Left ventricle myocardium inferior (tissue), 1 donor: ENCODE results near the gene SRSF4. TPM values are rescaled to one million over a fixed set of nuclear protein-coding genes. Genes with fewer than 3 reads are reported as not detected.

Experiments used
- DNase-seq: peaks from one replicate; pipeline ENCODE4 v3.0.0-alpha.2; 2020
- H3K27ac ChIP-seq: fragments of 200-600 bp; replicated peaks from 2 replicates; pipeline ENCODE4 v1.8.0; 2021
- H3K27me3 ChIP-seq: fragments of 200-600 bp; 2 replicates; pipeline ENCODE4 v1.8.0; 2021; ENCODE audit warnings: low read depth
- H3K36me3 ChIP-seq: fragments of 200-600 bp; 2 replicates; pipeline ENCODE4 v1.8.0; 2021
- H3K4me1 ChIP-seq: fragments of 200-600 bp; 2 replicates; pipeline ENCODE4 v1.8.0; 2021
- H3K4me3 ChIP-seq: fragments of 200-600 bp; 2 replicates; pipeline ENCODE4 v1.8.0; 2021; ENCODE audit warnings: mild to moderate bottlenecking, moderate library complexity
- H3K9me3 ChIP-seq: fragments of 200-600 bp; replicated peaks from 2 replicates; pipeline ENCODE4 v1.8.0; 2021
- CTCF ChIP-seq: fragments of 200-600 bp; IDR thresholded peaks from 2 replicates; pipeline ENCODE4 v1.8.0; 2021; ENCODE audit warnings: antibody characterized with exemption, mild to moderate bottlenecking, borderline replicate concordance
- intact Hi-C: fragments of 100-400 bp; cut with micrococcal nuclease; formaldehyde crosslinking; loops from one replicate; pipeline ENCODE4 v1.11.0; 2022
- total RNA-seq: library from RNA; stranded (reverse); fragmentation: NEBNext Ultra II Directional; extraction: Animal tissue kit (Norgen Biotek cat#: 25700); gene quantifications from one replicate; pipeline ENCODE4 v1.2.1, GENCODE V29; 2021
- donor health status: DM: no; HTN: yes; CAD: no; lungs with severe emphysema.

Gene SRSF4
- total RNA-seq, 1 donor from 2014 or later = 51.1 TPM

- Histone ChIP-seq H3K36me3 (peaks cover 70% of the 10 kb centered on the region), H3K9me3 (no peaks in the 10 kb centered on the region), H3K27me3 (no peaks in the 10 kb centered on the region), H3K4me3 (no peak overlapping the region), H3K4me1 (peaks cover 14% of the 10 kb centered on the region), H3K27ac (no peak overlapping the region)
- TF ChIP-seq CTCF = no peak
- intact Hi-C loops = no loop called here
- DNase-seq = no peak
Observed at GRCh38 chr1:29197993-29198392, 16.3 kb upstream of the SRSF4 start.

GRCh38 chr1:29197590-29197924 lies 15.9 kb upstream of the SRSF4 start:
- peak; percentile 49 for TF ChIP-seq CTCF

GRCh38 chr1:29196863-29197589 lies 15.3 kb upstream of the SRSF4 start:
- no peak for DNase-seq
- no peak overlapping the region for H3K4me3 ChIP-seq
- no peaks in the 10 kb centered on the region for H3K9me3 ChIP-seq
- H3K36me3 ChIP-seq = peaks cover 73% of the 10 kb centered on the region
- H3K27ac ChIP-seq = no peak overlapping the region
- H3K4me1 ChIP-seq = peaks cover 6% of the 10 kb centered on the region
- TF ChIP-seq CTCF = no peak
- intact Hi-C loops = no loop called here
- H3K27me3 ChIP-seq = no peaks in the 10 kb centered on the region

More at GRCh38 chr1:29197590-29197924, 15.9 kb upstream of the SRSF4 start:
- no peak for DNase-seq
- Histone ChIP-seq H3K27me3 (no peaks in the 10 kb centered on the region), H3K27ac (no peak overlapping the region), H3K4me1 (peaks cover 12% of the 10 kb centered on the region), H3K4me3 (no peak overlapping the region), H3K36me3 (peaks cover 73% of the 10 kb centered on the region), H3K9me3 (no peaks in the 10 kb centered on the region)
- intact Hi-C loops = no loop called here

GRCh38 chr1:29195881-29196291 lies 14.2 kb upstream of the SRSF4 start:
- Histone ChIP-seq H3K9me3 (no peaks in the 10 kb centered on the region), H3K27me3 (no peaks in the 10 kb centered on the region), H3K4me3 (no peak overlapping the region), H3K27ac (no peak overlapping the region), H3K4me1 (peaks cover 4% of the 10 kb centered on the region), H3K36me3 (peaks cover 64% of the 10 kb centered on the region)
- DNase-seq = peak; percentile 22
- intact Hi-C loops = no loop called here
- no peak for TF ChIP-seq CTCF

- no peaks in the 10 kb centered on the region for H3K9me3 ChIP-seq
- no peaks in the 10 kb centered on the region for H3K27me3 ChIP-seq
- no peak overlapping the region for H3K27ac ChIP-seq
- peaks cover 4% of the 10 kb centered on the region for H3K4me1 ChIP-seq
- no peak for DNase-seq
- no peak for TF ChIP-seq CTCF
- intact Hi-C loops = no loop called here
- H3K36me3 ChIP-seq = peaks cover 45% of the 10 kb centered on the region
- H3K4me3 ChIP-seq = no peak overlapping the region
Observed at GRCh38 chr1:29193879-29194455, 12.3 kb upstream of the SRSF4 start.
